HEK293 (cell line): ENCODE data around the gene TPGS1.

Source experiments
- CTCF ChIA-PET: fragments of 350-600 bp; formaldehyde crosslinking; extraction: SDS; loops from one replicate; lab custom pipeline; 2021; ENCODE audit warnings: antibody characterized with exemption; lab: Yijun Ruan, JAX
- POLR2A ChIA-PET: fragments of 300-600 bp; formaldehyde crosslinking; extraction: SDS; loops from one replicate; lab custom pipeline; 2020; ENCODE audit warnings: antibody characterized with exemption, inconsistent platforms; lab: Yijun Ruan, JAX
- H3K27ac ChIP-seq: fragments of 200-500 bp; sonication (Bioruptor generic); 2 replicates; pipeline ENCODE4 v1.5.1; 2014; ENCODE audit warnings: low read depth, low read length, control low read depth, inconsistent platforms; ENCODE audit errors: extremely low read depth
- H3K36me3 ChIP-seq, 2 experiments: fragments of 200-500 bp in 1 of 2; sonication (Bioruptor generic) in 1 of 2; 1 replicate in 1 of 2; 2 replicates in 1 of 2; pipeline ENCODE4 v1.5.1; 2014 to 2017; ENCODE audit warnings: inconsistent platforms in 2 of 2, low read length in 2 of 2; ENCODE audit not compliant: control insufficient read depth in 2 of 2, insufficient read depth in 1 of 2
- H3K4me1 ChIP-seq: fragments of 200-500 bp; sonication (Bioruptor generic); 2 replicates; pipeline ENCODE4 v1.5.1; 2014; ENCODE audit warnings: mild to moderate bottlenecking, low read length, inconsistent platforms; ENCODE audit not compliant: control insufficient read depth, insufficient read depth
- H3K4me3 ChIP-seq: 2 replicates; pipeline ENCODE4 v1.5.1; 2011; ENCODE audit warnings: low read depth, mild to moderate bottlenecking, control low read depth, low read length, moderate library complexity
- H3K9me3 ChIP-seq: fragments of 200-500 bp; sonication (Bioruptor generic); 2 replicates; pipeline ENCODE4 v1.5.1; 2014; ENCODE audit warnings: low read depth, low read length, inconsistent platforms; ENCODE audit not compliant: control insufficient read depth, insufficient read depth
- IKZF3 ChIP-seq: fragments of 450-650 bp; IDR thresholded peaks from 2 replicates; pipeline ENCODE4 v1.5.0; 2018; ENCODE audit warnings: missing biosample characterization, mild to moderate bottlenecking, missing genetic modification characterization, moderate library complexity
- PRDM10 ChIP-seq: fragments of 450-650 bp; formaldehyde crosslinking; IDR thresholded peaks from 2 replicates; pipeline ENCODE4 v1.5.1; 2016; ENCODE audit warnings: missing biosample characterization, missing genetic modification characterization
- SCRT1 ChIP-seq: fragments of 450-650 bp; formaldehyde crosslinking; IDR thresholded peaks from 2 replicates; pipeline ENCODE4 v1.5.1; 2016; ENCODE audit warnings: missing biosample characterization, missing genetic modification characterization, borderline replicate concordance
- TCF7L2 ChIP-seq: IDR thresholded peaks from 2 replicates; pipeline ENCODE4 v1.6.1; 2011; ENCODE audit warnings: low read depth, mild to moderate bottlenecking, inconsistent platforms, low read length, moderate library complexity, borderline replicate concordance
- TRIM28 ChIP-seq: IDR thresholded peaks from 2 replicates; pipeline ENCODE4 v1.6.1; 2011; ENCODE audit warnings: low read length, control low read depth, borderline replicate concordance
- ZFHX2 ChIP-seq: fragments of 450-650 bp; formaldehyde crosslinking; conservative IDR thresholded peaks from 2 replicates; pipeline ENCODE4 v1.5.1; 2016; ENCODE audit warnings: missing biosample characterization, missing genetic modification characterization
- ZNF155 ChIP-seq: fragments of 450-650 bp; formaldehyde crosslinking; IDR thresholded peaks from 2 replicates; pipeline ENCODE4 v1.5.1; 2016; ENCODE audit warnings: missing biosample characterization, missing genetic modification characterization
- ZNF202 ChIP-seq: fragments of 450-650 bp; formaldehyde crosslinking; IDR thresholded peaks from 2 replicates; pipeline ENCODE4 v1.5.1; 2016; ENCODE audit warnings: missing biosample characterization, missing genetic modification characterization, borderline replicate concordance
- ZNF23 ChIP-seq: fragments of 450-650 bp; formaldehyde crosslinking; IDR thresholded peaks from 2 replicates; pipeline ENCODE4 v1.5.1; 2016; ENCODE audit warnings: missing biosample characterization, missing genetic modification characterization, borderline replicate concordance
- ZNF366 ChIP-seq: fragments of 450-650 bp; formaldehyde crosslinking; conservative IDR thresholded peaks from 2 replicates; pipeline ENCODE4 v1.5.1; 2016; ENCODE audit warnings: missing biosample characterization, missing genetic modification characterization
- ZNF37A ChIP-seq: fragments of 450-650 bp; IDR thresholded peaks from 2 replicates; pipeline ENCODE4 v1.5.1; 2018; ENCODE audit warnings: missing biosample characterization, missing genetic modification characterization
- ZNF561 ChIP-seq: fragments of 450-650 bp; IDR thresholded peaks from 2 replicates; pipeline ENCODE4 v1.5.1; 2018; ENCODE audit warnings: missing biosample characterization, missing genetic modification characterization, borderline replicate concordance
- ZNF621 ChIP-seq: fragments of 450-650 bp; formaldehyde crosslinking; IDR thresholded peaks from 2 replicates; pipeline ENCODE4 v1.5.1; 2017; ENCODE audit warnings: missing biosample characterization, missing genetic modification characterization
- ZNF777 ChIP-seq: fragments of 450-650 bp; formaldehyde crosslinking; IDR thresholded peaks from 2 replicates; pipeline ENCODE4 v1.5.1; 2017; ENCODE audit warnings: missing biosample characterization, missing genetic modification characterization, borderline replicate concordance
- ZNF791 ChIP-seq: fragments of 450-650 bp; formaldehyde crosslinking; IDR thresholded peaks from 2 replicates; pipeline ENCODE4 v1.5.1; 2016; ENCODE audit warnings: missing biosample characterization, missing genetic modification characterization
- ZSCAN4 ChIP-seq: fragments of 450-650 bp; formaldehyde crosslinking; IDR thresholded peaks from 2 replicates; pipeline ENCODE4 v1.5.1; 2017; ENCODE audit warnings: missing biosample characterization, missing genetic modification characterization
- TF ChIP-seq, protein P1 (sequence below): fragments of 450-650 bp; formaldehyde crosslinking; IDR thresholded peaks from 2 replicates; pipeline ENCODE4 v1.5.1; 2016; ENCODE audit warnings: missing biosample characterization, missing genetic modification characterization
- TF ChIP-seq, protein P2 (sequence below): fragments of 450-650 bp; formaldehyde crosslinking; IDR thresholded peaks from 2 replicates; pipeline ENCODE4 v1.5.1; 2016; ENCODE audit warnings: missing biosample characterization, missing genetic modification characterization

Gene TPGS1

GRCh38 chr19:491146-491741 is 16.1 kb upstream of the TPGS1 start:
- Histone ChIP-seq H3K4me1 (no peaks in the 10 kb centered on the region), H3K9me3 (no peaks in the 10 kb centered on the region), H3K27ac (no peak overlapping the region), H3K36me3 (no peaks in the 10 kb centered on the region), H3K4me3 (no peak overlapping the region)
- CTCF ChIA-PET: interaction anchor here (0.7 to 1.1 kb wide), 4 partner anchors 11 to 1055 kb away, joined by 3 to 4 read pairs (median 3); no protein-coding TSS in a partner anchor
- POLR2A ChIA-PET: interaction anchor here (0.6 to 0.7 kb wide), 3 partner anchors 18 to 82 kb away, joined by 3 read pairs; no protein-coding TSS in a partner anchor
- TF ChIP-seq ZNF23 (no peak), ZNF621 (tag by site-specific recombination) (no peak), ZNF561 (tag by site-specific recombination) (no peak), ZNF777 (tag by site-specific recombination) (no peak), TCF7L2 (no peak)
- TF ChIP-seq, protein P1, sequence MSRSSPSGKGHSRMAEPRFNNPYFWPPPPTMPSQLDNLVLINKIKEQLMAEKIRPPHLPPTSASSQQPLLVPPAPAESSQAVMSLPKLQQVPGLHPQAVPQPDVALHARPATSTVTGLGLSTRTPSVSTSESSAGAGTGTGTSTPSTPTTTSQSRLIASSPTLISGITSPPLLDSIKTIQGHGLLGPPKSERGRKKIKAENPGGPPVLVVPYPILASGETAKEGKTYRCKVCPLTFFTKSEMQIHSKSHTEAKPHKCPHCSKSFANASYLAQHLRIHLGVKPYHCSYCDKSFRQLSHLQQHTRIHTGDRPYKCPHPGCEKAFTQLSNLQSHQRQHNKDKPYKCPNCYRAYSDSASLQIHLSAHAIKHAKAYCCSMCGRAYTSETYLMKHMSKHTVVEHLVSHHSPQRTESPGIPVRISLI (tag by site-specific recombination): no peak
- TF ChIP-seq, all 188 proteins: peak for 0

DNA sequence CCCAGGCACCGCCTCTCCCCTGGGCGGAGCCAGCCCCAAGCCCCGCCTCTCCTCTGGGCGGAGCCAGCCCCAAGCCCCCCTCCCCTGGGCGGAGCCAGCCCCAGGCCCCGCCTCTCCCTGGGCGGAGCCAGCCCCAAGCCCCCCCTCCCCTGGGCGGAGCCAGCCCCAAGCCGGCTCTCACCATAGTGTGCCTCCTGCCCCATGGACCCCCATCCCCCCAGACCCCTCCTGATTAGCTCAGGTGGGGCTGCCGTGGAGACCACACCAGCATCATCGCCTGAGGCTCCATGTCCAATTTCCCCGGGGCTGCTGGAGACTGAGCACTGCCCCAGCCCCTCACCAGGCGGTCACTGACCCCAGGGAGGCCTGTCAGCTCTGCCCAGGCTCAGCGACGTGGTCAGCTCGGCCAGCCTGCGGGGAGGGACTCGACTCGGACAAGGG is 15.2 kb upstream of the TPGS1 start:
- Histone ChIP-seq H3K4me3 (no peak overlapping the region), H3K36me3 (no peaks in the 10 kb centered on the region), H3K27ac (no peak overlapping the region), H3K9me3 (no peaks in the 10 kb centered on the region), H3K4me1 (no peaks in the 10 kb centered on the region)
- ChIA-PET POLR2A (no interaction called here), CTCF (interaction anchor here (1.1 kb wide), 1 partner anchor 19 kb away, joined by 4 read pairs; no protein-coding TSS in a partner anchor)
- TF ChIP-seq SCRT1 (tag by site-specific recombination) (no peak), ZNF791 (tag by site-specific recombination) (no peak)

DNA sequence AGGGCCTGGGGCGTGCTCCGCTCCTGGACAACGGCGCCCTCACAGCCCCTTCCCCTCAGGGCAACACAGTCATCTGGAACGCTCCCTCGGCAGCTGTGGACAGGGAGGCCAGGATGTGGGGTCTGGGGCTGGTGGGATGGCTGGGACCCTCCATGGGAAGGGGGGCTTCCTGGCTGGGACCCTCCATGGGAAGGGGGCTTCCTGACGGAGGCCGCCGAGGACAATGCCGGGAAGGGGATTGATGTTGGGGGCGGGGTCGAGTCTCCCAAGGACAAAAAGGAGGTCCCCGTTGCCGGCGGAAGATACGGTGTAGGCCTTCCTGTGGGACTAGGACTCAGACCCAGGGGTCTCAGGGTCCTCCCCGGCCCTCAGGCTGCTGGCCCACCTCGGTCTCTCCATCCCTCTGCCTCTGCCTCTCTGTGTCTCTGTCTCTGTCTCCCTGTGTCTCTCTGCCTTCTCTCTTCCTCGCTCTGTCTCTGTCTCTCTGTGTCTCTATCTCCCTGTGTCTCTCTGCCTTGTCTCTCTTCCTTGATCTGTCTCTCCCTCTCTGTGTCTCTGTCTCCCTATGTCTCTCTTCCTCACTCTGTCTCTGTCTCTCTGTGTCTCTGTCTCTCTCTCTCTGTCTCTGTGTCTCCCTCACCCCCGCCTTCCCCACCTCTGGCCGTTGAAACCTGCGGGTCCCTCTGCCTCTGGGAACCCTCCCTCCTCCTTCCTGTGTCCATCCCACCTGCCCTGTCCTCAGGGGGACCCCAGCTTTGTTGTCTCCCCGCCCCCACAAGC is 13.7 kb upstream of the TPGS1 start:
- TF ChIP-seq TRIM28: no peak
- TF ChIP-seq PRDM10: no peak
- TF ChIP-seq, protein P2, sequence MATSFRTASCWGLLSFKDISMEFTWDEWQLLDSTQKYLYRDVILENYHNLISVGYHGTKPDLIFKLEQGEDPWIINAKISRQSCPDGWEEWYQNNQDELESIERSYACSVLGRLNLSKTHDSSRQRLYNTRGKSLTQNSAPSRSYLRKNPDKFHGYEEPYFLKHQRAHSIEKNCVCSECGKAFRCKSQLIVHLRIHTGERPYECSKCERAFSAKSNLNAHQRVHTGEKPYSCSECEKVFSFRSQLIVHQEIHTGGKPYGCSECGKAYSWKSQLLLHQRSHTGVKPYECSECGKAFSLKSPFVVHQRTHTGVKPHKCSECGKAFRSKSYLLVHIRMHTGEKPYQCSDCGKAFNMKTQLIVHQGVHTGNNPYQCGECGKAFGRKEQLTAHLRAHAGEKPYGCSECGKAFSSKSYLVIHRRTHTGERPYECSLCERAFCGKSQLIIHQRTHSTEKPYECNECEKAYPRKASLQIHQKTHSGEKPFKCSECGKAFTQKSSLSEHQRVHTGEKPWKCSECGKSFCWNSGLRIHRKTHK (tag by site-specific recombination): no peak
- no peak for TF ChIP-seq ZNF37A (tag by site-specific recombination)
- TF ChIP-seq ZSCAN4 (tag by site-specific recombination): no peak
- no peak for TF ChIP-seq ZNF155
- 0 out of 2 replicates have a peak, but pooled peaks have one; percentile 6 for TF ChIP-seq ZFHX2 (tag by site-specific recombination)
- TF ChIP-seq ZNF202 (tag by site-specific recombination): peak; percentile 82; the same call in 1 of the 2 replicates
- TF ChIP-seq IKZF3 (tag by site-specific recombination): 0 out of 2 replicates have a peak, but pooled peaks have one; percentile 15
- TF ChIP-seq ZNF366 (tag by site-specific recombination): 0 out of 2 replicates have a peak, but pooled peaks have one; percentile 17
- H3K36me3 ChIP-seq: no peaks in the 10 kb centered on the region
- CTCF ChIA-PET: interaction anchor here (2.6 kb wide), 1 partner anchor 13 kb away, joined by 12 read pairs; no protein-coding TSS in a partner anchor
- no peaks in the 10 kb centered on the region for H3K4me1 ChIP-seq
- H3K9me3 ChIP-seq: no peaks in the 10 kb centered on the region
- H3K4me3 ChIP-seq: no peak overlapping the region
- no peak overlapping the region for H3K27ac ChIP-seq
- POLR2A ChIA-PET: interaction anchor here (0.6 to 0.9 kb wide), 2 partner anchors 9 to 266 kb away, joined by 3 read pairs; no protein-coding TSS in a partner anchor
